PFSK-1 (cell line): ENCODE results near the gene OR1J1.

Experiments used
- POLR2AphosphoS5 ChIP-seq: IDR thresholded peaks from 2 replicates; pipeline ENCODE4 v1.6.1; 2012; ENCODE audit warnings: low read depth, mild to moderate bottlenecking, control low read depth, low read length, moderate library complexity
- REST ChIP-seq, 2 experiments: IDR thresholded peaks; 2 replicates each; pipeline versions ENCODE4 v1.6.1 to v1.8.0; 2011 to 2012; ENCODE audit warnings: low read depth in 2 of 2, low read length in 2 of 2, control low read depth in 1 of 2, inconsistent platforms in 1 of 2, mild to moderate bottlenecking in 1 of 2, moderate library complexity in 1 of 2; ENCODE audit not compliant: insufficient read depth in 1 of 2

- TF ChIP-seq POLR2AphosphoS5 (no peak), REST (IDR thresholded peaks at IDR 0.05; ENCODE audit: insufficient read depth in 1 of 2, low read depth in 2 of 2, low read length in 2 of 2) (no peak)
Measured at GRCh38 chr9:122456123-122456522, 21.6 kb downstream of the OR1J1 start.
